Activated T-cell treated with anti-CD3 and anti-CD28 coated beads, Interleukin-2, amount 50 U/mL, for 4 hours (primary cell): ENCODE results near the gene STN1. TPM values are rescaled to one million over a fixed set of nuclear protein-coding genes. Genes with fewer than 3 reads are reported as not detected.

Experiments used
- ATAC-seq, 2 donors: fragments of 200-7000 bp; cut with Tn5 transposase; one replicate each; pipeline ENCODE4 v1.10.0; 2021
- DNase-seq: peaks from one replicate; pipeline ENCODE4 v3.0.0-alpha.2; 2020
- H3K27me3 Mint-ChIP-seq: one replicate; pipeline ENCODE4 v1.8.0; 2021; ENCODE audit warnings: low read depth, mixed read lengths
- H3K36me3 Mint-ChIP-seq: one replicate; pipeline ENCODE4 v1.8.0; 2022; ENCODE audit warnings: mixed read lengths; ENCODE audit not compliant: insufficient read depth
- H3K4me1 Mint-ChIP-seq: one replicate; pipeline ENCODE4 v1.8.0; 2021; ENCODE audit warnings: low read depth, mixed read lengths
- H3K4me3 Mint-ChIP-seq: one replicate; pipeline ENCODE4 v1.8.0; 2021; ENCODE audit warnings: mild to moderate bottlenecking, moderate library complexity, mixed read lengths
- H3K9me3 Mint-ChIP-seq: one replicate; pipeline ENCODE4 v1.8.0; 2021; ENCODE audit warnings: mixed read lengths
- total RNA-seq, 3 donors: library from RNA; stranded (reverse); gene quantifications; one replicate each; pipeline ENCODE4 v1.2.1, GENCODE V29; 2021

The STN1 gene
- total RNA-seq, 3 donors from 2014 or later: 10.3 to 12.8 (median 10.4) TPM

DNA sequence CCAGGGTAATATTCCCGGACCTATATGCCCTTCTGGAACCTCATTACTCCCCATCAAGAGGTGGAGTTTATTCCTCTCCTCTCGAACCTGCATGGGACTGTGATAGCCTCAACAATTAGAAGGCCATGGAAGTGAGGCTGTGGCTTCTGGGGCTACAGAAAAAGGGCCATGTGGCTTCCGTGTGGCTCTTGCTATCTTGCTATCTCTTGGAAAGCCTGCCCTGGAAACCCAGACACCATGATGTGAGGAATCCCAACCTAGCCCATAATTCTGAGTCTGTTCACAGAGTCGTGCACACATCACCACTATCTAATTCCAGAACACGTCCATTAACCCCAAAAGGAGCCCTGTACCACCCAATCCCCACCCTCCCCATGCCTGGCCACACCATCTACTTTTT is 41.8 kb downstream of the STN1 start:
- H3K36me3 Mint-ChIP-seq: peaks cover 36% of the 10 kb centered on the region

DNA sequence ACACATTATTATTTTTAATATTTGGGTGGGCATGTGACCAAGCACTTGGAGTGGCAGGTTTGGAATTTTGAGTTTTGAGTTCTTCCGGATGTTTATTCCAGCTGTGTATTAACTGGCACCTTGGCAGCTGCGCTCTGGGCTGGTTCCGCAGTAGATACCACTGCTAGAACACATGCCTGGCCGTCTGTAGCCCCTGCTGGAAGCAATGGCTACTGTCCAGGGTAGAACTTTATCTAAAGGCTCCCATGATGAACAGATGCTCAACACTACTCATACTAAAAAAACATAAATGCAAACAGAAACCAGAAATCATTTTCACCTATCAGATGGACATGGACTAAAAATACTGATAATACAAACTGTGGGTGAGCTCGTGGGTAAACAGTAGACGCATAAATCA is 43.3 kb downstream of the STN1 start:
- Mint-ChIP-seq H3K27me3 (no peaks in the 10 kb centered on the region), H3K4me1 (no peaks in the 10 kb centered on the region), H3K9me3 (no peaks in the 10 kb centered on the region), H3K36me3 (peaks cover 26% of the 10 kb centered on the region), H3K4me3 (no peak overlapping the region)
- ATAC-seq (no peak), DNase-seq (no peak)

More for the DNA sequence above, 41.8 kb downstream of the STN1 start:
- Mint-ChIP-seq H3K4me3 (no peak overlapping the region), H3K27me3 (no peaks in the 10 kb centered on the region), H3K9me3 (no peaks in the 10 kb centered on the region), H3K4me1 (no peaks in the 10 kb centered on the region)
- no peak for ATAC-seq
- DNase-seq: no peak

DNA sequence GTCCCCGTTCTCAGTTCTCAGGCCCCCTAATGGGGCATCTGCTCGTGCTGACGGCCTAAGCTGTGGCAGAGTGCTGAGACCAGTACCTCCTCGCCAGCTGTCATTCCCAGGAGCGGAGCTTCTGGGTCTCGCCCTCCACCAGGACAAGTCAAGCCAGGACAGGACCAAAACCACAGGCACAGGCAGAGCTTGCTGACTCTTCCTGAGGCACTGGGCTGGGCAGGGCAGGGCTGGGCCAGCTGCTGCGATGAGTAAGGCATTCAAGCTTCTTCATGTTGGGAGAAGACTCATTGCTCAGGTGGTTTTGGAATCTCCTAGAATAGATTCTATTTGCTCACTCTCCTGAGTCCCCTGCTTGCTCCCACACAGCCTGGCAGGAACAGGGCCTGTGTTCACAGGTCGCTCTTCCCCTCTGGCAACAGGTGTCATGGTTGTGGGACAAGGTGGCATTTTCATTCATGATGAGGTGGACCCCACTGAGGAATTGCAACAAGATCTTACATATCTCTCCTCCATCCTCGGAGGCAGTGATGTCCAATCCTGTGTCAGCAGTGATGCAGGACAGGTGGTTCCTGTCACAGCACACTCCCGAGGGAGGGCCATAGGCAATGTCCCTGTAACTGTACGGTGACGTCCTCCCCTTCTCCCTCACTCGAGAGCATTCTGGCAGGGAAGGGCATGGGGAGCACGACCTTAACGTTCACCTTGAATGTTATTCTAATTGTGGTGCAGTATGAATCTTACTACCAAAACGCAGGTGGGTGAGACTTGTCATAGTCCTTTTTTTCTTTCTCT is 45.6 kb downstream of the STN1 start:
- H3K4me1 Mint-ChIP-seq: no peaks in the 10 kb centered on the region
- no peak for DNase-seq
- peaks cover 6% of the 10 kb centered on the region for H3K36me3 Mint-ChIP-seq
- H3K9me3 Mint-ChIP-seq: no peaks in the 10 kb centered on the region
- H3K4me3 Mint-ChIP-seq: no peak overlapping the region
- no peak for ATAC-seq
- H3K27me3 Mint-ChIP-seq: no peaks in the 10 kb centered on the region

DNA sequence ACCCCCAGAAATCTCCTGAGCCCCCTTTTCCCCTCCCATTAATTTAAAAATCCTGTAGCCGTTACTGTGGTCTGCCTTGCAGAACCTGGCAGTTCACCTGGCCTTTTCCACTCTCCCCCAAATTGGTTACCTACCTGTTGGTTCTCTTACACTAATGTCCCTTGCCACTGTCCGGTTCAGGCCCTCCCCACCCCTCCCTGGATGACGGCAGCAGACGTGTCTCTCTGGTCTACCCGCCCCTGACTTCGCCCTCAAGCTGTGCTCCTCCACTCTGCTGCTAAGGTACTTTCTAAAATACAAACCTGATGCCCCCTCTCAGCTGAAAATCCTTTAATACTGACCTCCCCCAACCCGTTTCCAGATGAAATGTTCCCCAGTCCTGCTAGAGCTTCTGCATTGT is 47.0 kb downstream of the STN1 start:
- Mint-ChIP-seq H3K9me3 (no peaks in the 10 kb centered on the region), H3K27me3 (no peaks in the 10 kb centered on the region), H3K4me3 (no peak overlapping the region), H3K4me1 (no peaks in the 10 kb centered on the region), H3K36me3 (peaks cover 6% of the 10 kb centered on the region)
- no peak for ATAC-seq
- no peak for DNase-seq

- no peak for DNase-seq
- ATAC-seq: no peak
- peaks cover 6% of the 10 kb centered on the region for H3K36me3 Mint-ChIP-seq
- no peak overlapping the region for H3K4me3 Mint-ChIP-seq
- no peaks in the 10 kb centered on the region for H3K4me1 Mint-ChIP-seq
- H3K9me3 Mint-ChIP-seq: peaks cover under 1% of the 10 kb centered on the region
- H3K27me3 Mint-ChIP-seq: no peaks in the 10 kb centered on the region
Measured at GRCh38 chr10:103870516-103870915, 47.5 kb downstream of the STN1 start.

GRCh38 chr10:103869336-103869735 is 48.6 kb downstream of the STN1 start:
- DNase-seq: no peak
- Mint-ChIP-seq H3K4me3 (no peak overlapping the region), H3K36me3 (peaks cover 10% of the 10 kb centered on the region), H3K9me3 (peaks cover 11% of the 10 kb centered on the region), H3K27me3 (no peaks in the 10 kb centered on the region), H3K4me1 (no peaks in the 10 kb centered on the region)
- no peak for ATAC-seq

GRCh38 chr10:103868200-103868599 is 49.8 kb downstream of the STN1 start:
- no peaks in the 10 kb centered on the region for H3K4me1 Mint-ChIP-seq
- H3K36me3 Mint-ChIP-seq: peaks cover 15% of the 10 kb centered on the region
- H3K27me3 Mint-ChIP-seq: no peaks in the 10 kb centered on the region
- no peak for DNase-seq
- H3K9me3 Mint-ChIP-seq: peaks cover 11% of the 10 kb centered on the region
- ATAC-seq: no peak
- no peak overlapping the region for H3K4me3 Mint-ChIP-seq

DNA sequence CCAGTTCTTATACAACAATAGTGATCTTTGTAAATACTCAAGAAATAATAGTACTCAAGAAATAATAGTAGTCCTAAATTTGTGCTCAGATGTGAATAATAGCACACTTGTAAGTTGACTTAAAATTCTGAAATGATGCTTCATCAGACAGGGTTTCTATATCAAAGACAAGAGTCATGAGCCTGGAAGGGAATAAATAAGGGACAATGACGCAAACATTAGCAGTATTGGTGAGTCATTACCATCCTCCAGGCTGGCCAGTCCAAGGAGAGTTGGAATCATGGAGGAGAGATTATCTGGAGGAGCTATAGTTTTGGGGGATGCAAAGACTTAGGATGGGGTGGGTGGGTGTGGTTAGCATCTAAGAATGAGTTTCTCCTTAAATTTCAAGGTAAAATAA is 56.5 kb downstream of the STN1 start:
- no peak overlapping the region for H3K4me3 Mint-ChIP-seq
- ATAC-seq (no peak), DNase-seq (no peak)
- peaks cover under 1% of the 10 kb centered on the region for H3K4me1 Mint-ChIP-seq
- H3K27me3 Mint-ChIP-seq: peaks cover 10% of the 10 kb centered on the region
- peaks cover 11% of the 10 kb centered on the region for H3K9me3 Mint-ChIP-seq
- H3K36me3 Mint-ChIP-seq: peaks cover 16% of the 10 kb centered on the region

DNA sequence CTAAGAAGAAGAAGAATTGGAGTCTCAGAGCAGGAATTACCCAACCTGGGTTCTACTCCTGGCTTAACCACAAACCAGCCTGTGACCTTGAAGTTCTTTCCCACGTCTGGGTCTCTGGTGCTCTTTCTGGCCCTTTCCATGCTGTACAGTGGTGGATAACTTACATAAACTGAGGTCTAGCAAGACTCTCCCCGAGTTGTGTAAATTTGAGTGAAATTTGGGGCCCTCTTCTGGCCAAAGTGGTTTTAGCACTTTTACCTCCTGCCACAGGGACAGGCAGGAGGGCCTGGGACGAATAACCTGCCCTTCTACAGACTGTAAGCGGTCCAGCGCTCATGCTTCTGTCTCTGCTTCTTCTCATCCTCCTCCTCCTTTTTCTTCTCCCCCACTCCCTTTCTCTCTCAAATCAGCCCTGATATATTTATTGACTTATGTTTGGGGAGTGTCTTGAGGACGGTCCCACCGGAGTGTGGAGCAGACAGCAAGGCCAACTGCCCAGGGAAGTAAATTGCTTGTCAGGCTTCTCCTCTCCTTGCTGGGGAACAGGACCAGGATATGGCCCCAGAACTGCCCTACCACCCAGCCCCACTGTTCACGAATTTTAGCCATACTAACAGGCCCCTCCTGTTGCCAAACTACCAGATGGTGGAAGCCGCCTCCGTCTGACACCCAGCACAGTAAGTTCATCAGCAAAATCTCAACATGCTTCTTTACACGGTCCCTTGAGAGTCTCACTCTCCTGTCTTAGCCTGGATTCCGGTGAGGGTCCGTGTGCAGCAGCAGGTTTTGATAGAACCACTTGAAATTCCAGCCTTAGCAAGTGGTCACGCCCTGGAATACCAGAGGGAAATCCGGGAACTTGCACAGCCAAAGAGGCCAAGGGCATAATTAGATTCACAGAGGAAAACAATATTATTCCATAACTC is 58.6 kb downstream of the STN1 start:
- DNase-seq: peak; percentile 49
- Mint-ChIP-seq H3K4me3 (no peak overlapping the region), H3K27me3 (peaks cover 21% of the 10 kb centered on the region), H3K9me3 (no peaks in the 10 kb centered on the region), H3K36me3 (peaks cover 11% of the 10 kb centered on the region), H3K4me1 (peaks cover 8% of the 10 kb centered on the region)
- ATAC-seq: peak; percentile 55 to 59

DNA sequence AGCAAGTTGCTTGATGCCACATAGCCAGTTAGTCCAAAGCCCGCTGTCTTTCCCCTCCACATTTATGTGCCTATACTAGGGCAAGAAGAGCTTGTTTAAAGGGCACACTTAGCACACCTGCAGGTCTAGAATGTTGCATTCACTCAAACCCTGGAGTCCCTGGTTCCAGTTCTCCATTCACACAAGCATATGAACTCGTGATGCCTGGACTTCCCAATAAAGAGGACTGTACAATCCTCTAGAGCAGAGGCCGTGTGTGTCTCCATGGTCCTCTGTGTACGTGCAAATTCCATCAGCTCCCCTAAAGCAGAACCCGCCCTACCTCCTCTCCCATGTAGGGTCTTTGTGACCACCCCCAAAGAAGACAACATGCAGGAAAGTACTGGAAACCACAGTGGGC is 59.6 kb downstream of the STN1 start:
- no peak for DNase-seq
- H3K4me1 Mint-ChIP-seq: peaks cover 14% of the 10 kb centered on the region
- peaks cover 31% of the 10 kb centered on the region for H3K27me3 Mint-ChIP-seq

GRCh38 chr10:103856797-103857170 is 61.2 kb downstream of the STN1 start:
- DNase-seq: no peak
- H3K36me3 Mint-ChIP-seq: peaks cover 3% of the 10 kb centered on the region
- H3K4me1 Mint-ChIP-seq: peaks cover 14% of the 10 kb centered on the region
- no peaks in the 10 kb centered on the region for H3K9me3 Mint-ChIP-seq
- H3K27me3 Mint-ChIP-seq: peaks cover 32% of the 10 kb centered on the region
- no peak for ATAC-seq
- H3K4me3 Mint-ChIP-seq: peak overlapping the region; percentile 66

More for the DNA sequence above, 59.6 kb downstream of the STN1 start:
- H3K4me3 Mint-ChIP-seq: no peak overlapping the region
- H3K36me3 Mint-ChIP-seq: peaks cover 3% of the 10 kb centered on the region
- ATAC-seq: no peak
- H3K9me3 Mint-ChIP-seq: no peaks in the 10 kb centered on the region

- DNase-seq: no peak
- H3K9me3 Mint-ChIP-seq: no peaks in the 10 kb centered on the region
- no peaks in the 10 kb centered on the region for H3K36me3 Mint-ChIP-seq
- H3K4me3 Mint-ChIP-seq: peak overlapping the region; percentile 66
- H3K4me1 Mint-ChIP-seq: peaks cover 14% of the 10 kb centered on the region
- H3K27me3 Mint-ChIP-seq: peaks cover 32% of the 10 kb centered on the region
- ATAC-seq: peak in 1 of 2 donors; percentile 25
Measured at GRCh38 chr10:103855852-103856796, 61.9 kb downstream of the STN1 start.

- Mint-ChIP-seq H3K9me3 (no peaks in the 10 kb centered on the region), H3K27me3 (peaks cover 32% of the 10 kb centered on the region), H3K4me1 (peaks cover 14% of the 10 kb centered on the region), H3K4me3 (peak within 1 kb of the TSS; percentile 82), H3K36me3 (no peaks in the 10 kb centered on the region)
- ATAC-seq: peak; percentile 58 to 70
- DNase-seq: no peak
Measured at GRCh38 chr10:103855424-103855823, 62.6 kb downstream of the STN1 start, which contains the start of gene SH3PXD2A. TSS of gene SH3PXD2A (minus strand) at chr10:103855576. CDS start at chr10:103855266, 310 bp downstream.
